ENCODE data around the gene EMILIN3.

The EMILIN3 gene

GRCh38 chr20:41366546-41367392 is at the start of gene EMILIN3:
EMILIN3 (minus strand) TSS chr20:41366818; CDS start chr20:41366634, 184 bp downstream.
- no peak for DNase-seq (ENCODE audit: low read depth)

- no peak for DNase-seq (ENCODE audit: low read depth)
Observed at GRCh38 chr20:41415191-41415590, 48.6 kb upstream of the EMILIN3 start.

GRCh38 chr20:41413169-41413568 is 46.6 kb upstream of the EMILIN3 start:
- peak; percentile 31 for DNase-seq (ENCODE audit: low read depth)

GRCh38 chr20:41412324-41413120 is 45.9 kb upstream of the EMILIN3 start:
- peak; percentile 42 for DNase-seq (ENCODE audit: low read depth)

- peak; percentile 75 for DNase-seq (ENCODE audit: low read depth)
Observed at GRCh38 chr20:41411391-41411847, 44.8 kb upstream of the EMILIN3 start.

- DNase-seq (ENCODE audit: low read depth): peak; percentile 24
Observed at GRCh38 chr20:41408986-41409385, 42.4 kb upstream of the EMILIN3 start.

GRCh38 chr20:41408156-41408794 is 41.7 kb upstream of the EMILIN3 start:
- DNase-seq (ENCODE audit: low read depth): no peak

- DNase-seq (ENCODE audit: low read depth): no peak
Observed at GRCh38 chr20:41407607-41408006, 41.0 kb upstream of the EMILIN3 start.

- DNase-seq (ENCODE audit: low read depth): no peak
Observed at GRCh38 chr20:41406896-41407444, 40.4 kb upstream of the EMILIN3 start.

GRCh38 chr20:41406353-41406752 is 39.7 kb upstream of the EMILIN3 start:
- DNase-seq (ENCODE audit: low read depth): no peak

- no peak for DNase-seq (ENCODE audit: low read depth)
Observed at GRCh38 chr20:41405436-41405835, 38.8 kb upstream of the EMILIN3 start.

GRCh38 chr20:41403604-41404003 is 37.0 kb upstream of the EMILIN3 start:
- DNase-seq (ENCODE audit: low read depth): no peak

- no peak for DNase-seq (ENCODE audit: low read depth)
Observed at GRCh38 chr20:41398408-41398807, 31.8 kb upstream of the EMILIN3 start.

GRCh38 chr20:41395667-41396664 is 29.3 kb upstream of the EMILIN3 start:
- DNase-seq (ENCODE audit: low read depth): no peak

- no peak for DNase-seq (ENCODE audit: low read depth)
Observed at GRCh38 chr20:41394931-41395666, 28.5 kb upstream of the EMILIN3 start.

- no peak for DNase-seq (ENCODE audit: low read depth)
Observed at GRCh38 chr20:41394081-41394480, 27.5 kb upstream of the EMILIN3 start.

- no peak for DNase-seq (ENCODE audit: low read depth)
Observed at GRCh38 chr20:41393705-41394066, 27.1 kb upstream of the EMILIN3 start.

GRCh38 chr20:41392871-41393704 is 26.5 kb upstream of the EMILIN3 start:
- DNase-seq (ENCODE audit: low read depth): peak; percentile 51

- DNase-seq (ENCODE audit: low read depth): peak; percentile 22
Observed at GRCh38 chr20:41392295-41392694, 25.7 kb upstream of the EMILIN3 start.

All from EH (cell line).